Smooth muscle cell (in vitro differentiated cells): ENCODE measurements around the gene DYRK3. TPM values are rescaled to one million over a fixed set of nuclear protein-coding genes. Genes with fewer than 3 reads are reported as not detected.

Experiments
- DNase-seq: peaks from one replicate; lab custom pipeline; 2025; ENCODE audit not compliant: unreplicated experiment; lab: John Stamatoyannopoulos, UW
- H2AFZ ChIP-seq: fragments of 200-600 bp; sonication (generic); 2 replicates; pipeline ENCODE4 v1.6.0; 2016; ENCODE audit warnings: antibody characterized with exemption, low read depth, mild to moderate bottlenecking
- H3F3A ChIP-seq: fragments of 200-600 bp; sonication (generic); 2 replicates; pipeline ENCODE4 v1.6.0; 2017; ENCODE audit warnings: antibody characterized with exemption, low read depth
- H3K27ac ChIP-seq: fragments of 200-600 bp; sonication (generic); 2 replicates; pipeline ENCODE4 v1.5.1; 2016; ENCODE audit warnings: low read depth, mild to moderate bottlenecking
- H3K27me3 ChIP-seq: fragments of 200-600 bp; sonication (generic); 2 replicates; pipeline ENCODE4 v1.6.1; 2016; ENCODE audit warnings: low read depth, mild to moderate bottlenecking
- H3K36me3 ChIP-seq: fragments of 200-600 bp; sonication (generic); 2 replicates; pipeline ENCODE4 v1.5.1; 2016; ENCODE audit warnings: low read depth
- H3K4me1 ChIP-seq: fragments of 200-600 bp; sonication (generic); 2 replicates; pipeline ENCODE4 v1.5.1; 2016; ENCODE audit warnings: low read depth
- H3K4me2 ChIP-seq: fragments of 200-600 bp; sonication (generic); 2 replicates; pipeline ENCODE4 v1.6.0; 2016; ENCODE audit warnings: mild to moderate bottlenecking
- H3K4me3 ChIP-seq: fragments of 200-600 bp; sonication (generic); 2 replicates; pipeline ENCODE4 v1.5.1; 2016; ENCODE audit warnings: mild to moderate bottlenecking
- H3K79me2 ChIP-seq: fragments of 200-600 bp; sonication (generic); 2 replicates; pipeline ENCODE4 v1.6.0; 2016; ENCODE audit warnings: low read depth, mild to moderate bottlenecking
- H3K9ac ChIP-seq: fragments of 200-600 bp; sonication (generic); 2 replicates; pipeline ENCODE4 v1.6.0; 2016; ENCODE audit warnings: low read depth
- H3K9me3 ChIP-seq: fragments of 200-600 bp; sonication (generic); replicated peaks from 2 replicates; pipeline ENCODE4 v1.5.1; 2016; ENCODE audit warnings: low read depth
- H4K20me1 ChIP-seq: fragments of 200-600 bp; sonication (generic); 2 replicates; pipeline ENCODE4 v1.6.0; 2016; ENCODE audit warnings: low read depth
- WGBS: methylation state at CpG from one replicate; pipeline ENCODE4 v1.1.7; 2016; ENCODE audit warnings: low lambda C conversion rate; 5-methylcytosine and 5-hydroxymethylcytosine counted together
- polyA plus RNA-seq: library from polyadenylated mRNA; unstranded; fragments of >200 nt; fragmentation: Nextera tagmentation; extraction: Ambion mirVana; gene quantifications from 2 replicates; pipeline ENCODE4 v1.2.1, GENCODE V29; 2016
- total RNA-seq: library from RNA; depleted of rRNA; stranded (reverse); fragments of >200 nt; gene quantifications from 2 replicates; pipeline ENCODE4 v1.2.3, GENCODE V29; 2014
- TF ChIP-seq, protein P1 (sequence below): fragments of 200-600 bp; sonication (generic); IDR thresholded peaks from 2 replicates; pipeline ENCODE4 v1.5.1; 2017; ENCODE audit warnings: borderline replicate concordance, mild to moderate bottlenecking, antibody characterized with exemption; ENCODE audit not compliant: insufficient read depth, poor library complexity, severe bottlenecking

Gene DYRK3
- total and polyA plus RNA-seq, 2 experiments from 2014 or later, result 11.1 to 13.7 TPM

DNA sequence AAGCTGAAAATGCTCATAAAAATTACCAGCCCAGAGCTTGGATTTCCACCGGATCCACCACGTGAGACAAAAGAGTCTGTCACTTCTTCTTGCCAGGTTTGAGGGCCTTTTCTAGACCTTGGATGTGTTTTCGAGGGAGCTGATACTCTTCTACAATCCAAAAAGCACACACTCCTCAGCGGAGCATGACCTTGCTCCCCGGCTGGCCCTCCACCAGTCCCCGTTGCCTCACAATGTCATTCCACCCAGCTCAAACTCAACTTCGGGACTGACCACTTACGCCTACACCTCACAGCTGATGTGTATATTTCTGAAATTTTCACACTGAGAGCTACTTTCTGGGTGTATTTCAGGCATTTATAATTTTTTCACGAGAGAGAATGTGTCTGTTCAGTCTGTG is 43.6 kb upstream of the DYRK3 start:
- no peak overlapping the region for H3K4me2 ChIP-seq
- 93% methylated on average over 9 of the region's 9 CpGs for WGBS
- TF ChIP-seq, protein P1, sequence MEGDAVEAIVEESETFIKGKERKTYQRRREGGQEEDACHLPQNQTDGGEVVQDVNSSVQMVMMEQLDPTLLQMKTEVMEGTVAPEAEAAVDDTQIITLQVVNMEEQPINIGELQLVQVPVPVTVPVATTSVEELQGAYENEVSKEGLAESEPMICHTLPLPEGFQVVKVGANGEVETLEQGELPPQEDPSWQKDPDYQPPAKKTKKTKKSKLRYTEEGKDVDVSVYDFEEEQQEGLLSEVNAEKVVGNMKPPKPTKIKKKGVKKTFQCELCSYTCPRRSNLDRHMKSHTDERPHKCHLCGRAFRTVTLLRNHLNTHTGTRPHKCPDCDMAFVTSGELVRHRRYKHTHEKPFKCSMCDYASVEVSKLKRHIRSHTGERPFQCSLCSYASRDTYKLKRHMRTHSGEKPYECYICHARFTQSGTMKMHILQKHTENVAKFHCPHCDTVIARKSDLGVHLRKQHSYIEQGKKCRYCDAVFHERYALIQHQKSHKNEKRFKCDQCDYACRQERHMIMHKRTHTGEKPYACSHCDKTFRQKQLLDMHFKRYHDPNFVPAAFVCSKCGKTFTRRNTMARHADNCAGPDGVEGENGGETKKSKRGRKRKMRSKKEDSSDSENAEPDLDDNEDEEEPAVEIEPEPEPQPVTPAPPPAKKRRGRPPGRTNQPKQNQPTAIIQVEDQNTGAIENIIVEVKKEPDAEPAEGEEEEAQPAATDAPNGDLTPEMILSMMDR, result no peak
- peaks cover 35% of the 10 kb centered on the region for H3K4me1 ChIP-seq
- H3K27me3 ChIP-seq, result no peaks in the 10 kb centered on the region
- H3K4me3 ChIP-seq, result no peak overlapping the region
- H3K36me3 ChIP-seq, result no peaks in the 10 kb centered on the region
- peaks cover 22% of the 10 kb centered on the region for H3F3A ChIP-seq
- H3K9ac ChIP-seq, result no peak overlapping the region
- H2AFZ ChIP-seq, result no peak overlapping the region
- H3K79me2 ChIP-seq, result no peaks in the 10 kb centered on the region
- H4K20me1 ChIP-seq, result no peaks in the 10 kb centered on the region
- H3K9me3 ChIP-seq, result no peaks in the 10 kb centered on the region
- DNase-seq, result no peak
- H3K27ac ChIP-seq, result peak overlapping the region; percentile 92

DNA sequence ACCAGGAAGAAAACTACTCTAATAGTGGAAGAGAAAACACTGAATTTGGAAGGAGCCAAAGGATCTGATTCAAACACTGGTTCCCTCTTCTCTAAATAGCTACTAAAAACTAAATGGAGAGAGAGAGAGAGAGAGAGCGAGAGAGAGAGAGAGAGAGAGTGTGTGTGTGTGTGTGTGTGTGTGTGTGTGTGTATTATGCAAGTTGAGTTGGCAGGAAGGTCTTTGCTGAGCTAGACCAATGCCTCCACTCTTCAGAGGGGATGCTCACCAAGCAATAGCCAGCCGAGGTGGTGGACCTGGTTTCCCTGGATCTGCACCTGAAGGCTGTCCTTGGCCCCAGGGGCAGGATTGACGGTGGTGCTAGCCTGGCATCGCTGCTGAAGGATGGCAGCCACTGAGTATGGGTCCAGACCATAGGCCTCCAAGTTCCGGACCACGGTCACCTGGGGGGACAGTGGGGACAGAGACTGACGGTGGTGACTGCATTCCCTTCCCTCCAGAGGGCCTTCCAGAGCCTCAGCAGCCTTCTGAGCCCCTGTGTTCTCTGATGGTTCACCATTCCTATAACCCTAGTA is 41.9 kb upstream of the DYRK3 start:
- no peaks in the 10 kb centered on the region for H4K20me1 ChIP-seq
- no peak overlapping the region for H3K4me2 ChIP-seq
- H3K4me1 ChIP-seq, result peaks cover 22% of the 10 kb centered on the region
- H3F3A ChIP-seq, result peaks cover 20% of the 10 kb centered on the region
- no peak overlapping the region for H2AFZ ChIP-seq
- WGBS, result 98% methylated on average over 7 of the region's 7 CpGs
- H3K79me2 ChIP-seq, result no peaks in the 10 kb centered on the region
- no peak overlapping the region for H3K27ac ChIP-seq
- DNase-seq, result no peak
- H3K9me3 ChIP-seq, result no peaks in the 10 kb centered on the region
- H3K27me3 ChIP-seq, result no peaks in the 10 kb centered on the region
- no peak overlapping the region for H3K4me3 ChIP-seq
- H3K9ac ChIP-seq, result no peak overlapping the region
- TF ChIP-seq, protein P1, result no peak
- H3K36me3 ChIP-seq, result no peaks in the 10 kb centered on the region

DNA sequence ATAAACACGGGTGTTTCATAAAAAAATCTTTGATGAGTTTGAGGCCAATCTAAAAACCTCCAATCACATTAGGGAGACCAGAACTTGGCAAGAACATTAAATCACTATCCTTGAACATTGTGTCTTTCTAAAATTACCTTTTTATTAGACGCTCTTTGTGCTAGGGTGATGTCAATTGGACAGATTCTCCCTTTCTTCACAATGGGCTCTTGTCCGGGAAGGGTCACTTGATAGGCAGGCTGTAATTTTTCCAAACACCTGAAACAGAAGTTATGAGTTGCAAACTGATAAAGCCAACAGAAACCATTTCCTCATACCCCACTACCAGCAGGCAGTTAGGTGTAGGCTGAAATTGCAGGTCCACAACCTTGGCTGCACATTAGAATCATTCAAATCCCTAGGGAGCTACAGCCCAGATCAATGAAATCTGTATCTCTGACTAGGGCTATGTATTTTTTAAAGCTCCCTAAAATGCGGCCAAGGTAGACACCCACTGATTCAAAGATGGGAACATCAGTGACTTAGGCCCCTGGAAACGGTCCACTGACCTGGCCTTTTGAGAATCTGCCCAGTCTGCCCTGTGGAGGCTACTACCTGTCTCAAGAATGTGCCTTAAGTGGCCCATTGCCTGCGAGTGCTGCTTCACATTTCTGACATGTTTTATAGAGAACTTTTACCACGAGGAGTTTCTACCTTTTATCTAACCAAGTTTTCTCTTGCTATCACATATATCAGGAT is 39.6 kb upstream of the DYRK3 start:
- H4K20me1 ChIP-seq, result no peaks in the 10 kb centered on the region
- TF ChIP-seq, protein P1, result no peak
- no peak for DNase-seq
- H3K27ac ChIP-seq, result no peak overlapping the region
- no peak overlapping the region for H3K4me3 ChIP-seq
- H3K36me3 ChIP-seq, result peaks cover 5% of the 10 kb centered on the region
- H3K79me2 ChIP-seq, result no peaks in the 10 kb centered on the region
- H2AFZ ChIP-seq, result no peak overlapping the region
- 96% methylated on average over 7 of the region's 7 CpGs for WGBS
- no peaks in the 10 kb centered on the region for H3K9me3 ChIP-seq
- peaks cover 5% of the 10 kb centered on the region for H3F3A ChIP-seq
- H3K9ac ChIP-seq, result no peak overlapping the region
- no peaks in the 10 kb centered on the region for H3K27me3 ChIP-seq
- peaks cover 8% of the 10 kb centered on the region for H3K4me1 ChIP-seq
- H3K4me2 ChIP-seq, result no peak overlapping the region

DNA sequence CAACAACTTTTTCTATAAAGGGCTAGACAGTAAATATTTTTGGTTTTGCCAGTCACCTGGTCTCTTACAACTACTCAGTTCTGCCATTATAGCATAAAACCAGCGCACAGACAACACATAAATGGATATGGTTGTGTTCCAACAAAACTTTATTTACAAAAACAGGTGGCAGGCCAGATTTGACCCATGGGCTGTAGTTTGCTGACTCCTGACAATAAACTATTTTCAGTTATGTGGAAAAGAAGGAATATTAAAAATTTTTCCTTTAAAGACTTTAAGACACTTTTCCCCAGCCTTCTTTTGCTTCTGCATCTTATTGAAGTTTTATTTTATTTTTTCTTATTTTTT is 39.0 kb upstream of the DYRK3 start:
- H3K36me3 ChIP-seq, result peaks cover 5% of the 10 kb centered on the region
- DNase-seq, result no peak
- H3K9me3 ChIP-seq, result no peaks in the 10 kb centered on the region
- no peaks in the 10 kb centered on the region for H4K20me1 ChIP-seq
- no peak overlapping the region for H3K4me2 ChIP-seq
- 97% methylated on average over 1 of the region's 1 CpG for WGBS
- H3K9ac ChIP-seq, result no peak overlapping the region
- H3K79me2 ChIP-seq, result no peaks in the 10 kb centered on the region
- peaks cover 2% of the 10 kb centered on the region for H3K4me1 ChIP-seq
- TF ChIP-seq, protein P1, result no peak
- no peaks in the 10 kb centered on the region for H3K27me3 ChIP-seq
- no peaks in the 10 kb centered on the region for H3F3A ChIP-seq
- H2AFZ ChIP-seq, result no peak overlapping the region
- no peak overlapping the region for H3K27ac ChIP-seq
- H3K4me3 ChIP-seq, result no peak overlapping the region
